ENCODE results near the gene PCBP3. TPM values are rescaled to one million over a fixed set of nuclear protein-coding genes. Genes with fewer than 3 reads are reported as not detected.
"Not testable (repeated sequence)": the region's sequence is repeated elsewhere in the genome, so short reads cannot be mapped to it uniquely, and the experiment has no call there.

The PCBP3 gene
- total and polyA plus RNA-seq, 2 of the 13 experiments (the other 11 are each of a cell fraction or from before 2014, with no cell fraction given) = not detected

GRCh38 chr21:45850181-45850580 lies 206.7 kb downstream of the PCBP3 start:
- intact Hi-C loops (cut with micrococcal nuclease; ENCODE audit: unreplicated experiment) (no loop called here), in situ Hi-C loops (cut with HindIII; ENCODE audit: extremely low pct_ligation_motif_present, low pct_unique_long_range_greater_than_20kb) (no loop called here)
- POLR2A ChIA-PET = no interaction called here
- DNase-seq (ENCODE audit: low spot score) = no peak
- Histone ChIP-seq H3K9ac (ENCODE audit: insufficient read depth, low read depth, low read length) (no peak overlapping the region), H3K79me2 (ENCODE audit: insufficient read depth, low read length) (no peaks in the 10 kb centered on the region), H3K4me3 (replicated peaks in 1 of 3; ENCODE audit: insufficient read depth in 1 of 3, low read depth in 2 of 3, low read length in 3 of 3) (no peak overlapping the region), H3K4me1 (ENCODE audit: insufficient read depth, low read length) (no peaks in the 10 kb centered on the region), H3K27ac (ENCODE audit: extremely low read length, insufficient read depth, low read length) (no peak overlapping the region), H3K4me2 (ENCODE audit: low read depth, low read length) (no peak overlapping the region), H4K20me1 (ENCODE audit: insufficient read depth, low read length) (0 out of 2 replicates have a peak, but pooled peaks cover 1% of the 10 kb centered on the region), H3K27me3 (ENCODE audit: control insufficient read depth in 1 of 2, insufficient read depth in 2 of 2, low read length in 2 of 2) (peaks cover 5 to 41% of the 10 kb centered on the region in 2 experiments), H2AFZ (ENCODE audit: low read length) (no peak overlapping the region), H3K36me3 (replicated peaks in 1 of 2; ENCODE audit: control insufficient read depth in 1 of 2, insufficient read depth in 2 of 2, low read length in 2 of 2) (no peaks in the 10 kb centered on the region), H3K9me3 (ENCODE audit: low read length) (no peaks in the 10 kb centered on the region)
- TF ChIP-seq ZNF562 (CRISPR knock-in tag; IDR thresholded peaks at IDR 0.05; ENCODE audit: borderline replicate concordance) (no peak), FOXJ3 (CRISPR knock-in tag; IDR thresholded peaks at IDR 0.05; ENCODE audit: borderline replicate concordance) (no peak), SNAI1 (CRISPR knock-in tag; IDR thresholded peaks at IDR 0.05; ENCODE audit: borderline replicate concordance) (no peak), NCOA1 (CRISPR knock-in tag; IDR thresholded peaks at IDR 0.05) (no peak), REXO4 (CRISPR knock-in tag; IDR thresholded peaks at IDR 0.05; ENCODE audit: borderline replicate concordance) (no peak), ZFP1 (CRISPR knock-in tag; IDR thresholded peaks at IDR 0.05) (no peak), TOE1 (CRISPR knock-in tag; IDR thresholded peaks at IDR 0.05) (no peak)
- TF ChIP-seq, protein P1, sequence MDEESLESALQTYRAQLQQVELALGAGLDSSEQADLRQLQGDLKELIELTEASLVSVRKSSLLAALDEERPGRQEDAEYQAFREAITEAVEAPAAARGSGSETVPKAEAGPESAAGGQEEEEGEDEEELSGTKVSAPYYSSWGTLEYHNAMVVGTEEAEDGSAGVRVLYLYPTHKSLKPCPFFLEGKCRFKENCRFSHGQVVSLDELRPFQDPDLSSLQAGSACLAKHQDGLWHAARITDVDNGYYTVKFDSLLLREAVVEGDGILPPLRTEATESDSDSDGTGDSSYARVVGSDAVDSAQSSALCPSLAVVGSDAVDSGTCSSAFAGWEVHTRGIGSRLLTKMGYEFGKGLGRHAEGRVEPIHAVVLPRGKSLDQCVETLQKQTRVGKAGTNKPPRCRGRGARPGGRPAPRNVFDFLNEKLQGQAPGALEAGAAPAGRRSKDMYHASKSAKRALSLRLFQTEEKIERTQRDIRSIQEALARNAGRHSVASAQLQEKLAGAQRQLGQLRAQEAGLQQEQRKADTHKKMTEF (CRISPR knock-in tag; IDR thresholded peaks at IDR 0.05) = no peak
- TF ChIP-seq, protein P2, sequence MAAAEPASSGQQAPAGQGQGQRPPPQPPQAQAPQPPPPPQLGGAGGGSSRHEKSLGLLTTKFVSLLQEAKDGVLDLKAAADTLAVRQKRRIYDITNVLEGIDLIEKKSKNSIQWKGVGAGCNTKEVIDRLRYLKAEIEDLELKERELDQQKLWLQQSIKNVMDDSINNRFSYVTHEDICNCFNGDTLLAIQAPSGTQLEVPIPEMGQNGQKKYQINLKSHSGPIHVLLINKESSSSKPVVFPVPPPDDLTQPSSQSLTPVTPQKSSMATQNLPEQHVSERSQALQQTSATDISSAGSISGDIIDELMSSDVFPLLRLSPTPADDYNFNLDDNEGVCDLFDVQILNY (CRISPR knock-in tag; conservative IDR thresholded peaks at IDR 0.05) = no peak
- WGBS (ENCODE audit: low lambda C conversion rate) = 14% methylated on average over 4 of the region's 4 CpGs
- CTCF ChIA-PET (ENCODE audit: low intra/inter-chr PET ratio, low total read pairs) = no interaction called here
- BruUV-seq (replicated peaks) = no TSS peak
- ATAC-seq = no peak
- FAIRE-seq = no peak

DNA sequence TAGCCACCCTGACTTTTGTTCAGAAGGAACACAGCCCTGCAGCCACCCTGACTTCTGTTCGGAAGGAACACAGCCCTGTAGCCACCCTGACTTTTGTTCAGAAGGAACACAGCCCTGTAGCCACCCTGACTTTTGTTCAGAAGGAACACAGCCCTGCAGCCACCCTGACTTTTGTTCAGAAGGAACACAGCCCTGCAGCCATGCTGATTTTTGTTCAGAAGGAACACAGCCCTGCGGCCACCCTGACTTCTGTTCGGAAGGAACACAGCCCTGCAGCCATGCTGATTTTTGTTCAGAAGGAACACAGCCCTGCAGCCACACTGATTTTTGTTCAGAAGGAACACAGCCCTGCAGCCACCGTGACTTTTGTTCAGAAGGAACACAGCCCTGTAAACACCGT lies 208.9 kb downstream of the PCBP3 start:
- not testable (repeated sequence) for H3K9ac ChIP-seq (ENCODE audit: insufficient read depth, low read depth, low read length); DNase-seq (ENCODE audit: low spot score)

More for the DNA sequence above, 208.9 kb downstream of the PCBP3 start:
- H4K20me1 ChIP-seq (ENCODE audit: insufficient read depth, low read length); FAIRE-seq; H3K79me2 ChIP-seq (ENCODE audit: insufficient read depth, low read length); H3K27ac ChIP-seq (ENCODE audit: extremely low read length, insufficient read depth, low read length); intact Hi-C loops (cut with micrococcal nuclease; ENCODE audit: unreplicated experiment); H3K4me3 ChIP-seq (replicated peaks in 1 of 3; ENCODE audit: insufficient read depth in 1 of 3, low read depth in 2 of 3, low read length in 3 of 3); in situ Hi-C loops (cut with HindIII; ENCODE audit: extremely low pct_ligation_motif_present, low pct_unique_long_range_greater_than_20kb); H3K36me3 ChIP-seq (replicated peaks in 1 of 2; ENCODE audit: control insufficient read depth in 1 of 2, insufficient read depth in 2 of 2, low read length in 2 of 2); CTCF ChIA-PET (ENCODE audit: low intra/inter-chr PET ratio, low total read pairs); H3K4me1 ChIP-seq (ENCODE audit: insufficient read depth, low read length); BruUV-seq (replicated peaks); H3K9me3 ChIP-seq (ENCODE audit: low read length); POLR2A ChIA-PET; H2AFZ ChIP-seq (ENCODE audit: low read length); ATAC-seq; H3K4me2 ChIP-seq (ENCODE audit: low read depth, low read length): not testable (repeated sequence)
- H3K27me3 ChIP-seq (ENCODE audit: control insufficient read depth in 1 of 2, insufficient read depth in 2 of 2, low read length in 2 of 2) = peaks cover 5 to 55% of the 10 kb centered on the region in 2 experiments
- 54% methylated on average over 4 of the region's 5 CpGs for WGBS (ENCODE audit: low lambda C conversion rate)

Data from HepG2 (cell line).